GM10266 (cell line): ENCODE measurements around the gene RPL13.

Experiments used
- DNase-seq: peaks from one replicate; pipeline ENCODE4 v3.0.0; 2012; ENCODE audit errors: extremely low spot score
- TF ChIP-seq, protein P1 (sequence below): IDR thresholded peaks from 2 replicates; pipeline ENCODE4 v1.5.1; 2012; ENCODE audit warnings: mild to moderate bottlenecking, low read depth; ENCODE audit not compliant: control insufficient read depth, insufficient read depth; ENCODE audit errors: missing control alignments

RPL13 gene

DNA sequence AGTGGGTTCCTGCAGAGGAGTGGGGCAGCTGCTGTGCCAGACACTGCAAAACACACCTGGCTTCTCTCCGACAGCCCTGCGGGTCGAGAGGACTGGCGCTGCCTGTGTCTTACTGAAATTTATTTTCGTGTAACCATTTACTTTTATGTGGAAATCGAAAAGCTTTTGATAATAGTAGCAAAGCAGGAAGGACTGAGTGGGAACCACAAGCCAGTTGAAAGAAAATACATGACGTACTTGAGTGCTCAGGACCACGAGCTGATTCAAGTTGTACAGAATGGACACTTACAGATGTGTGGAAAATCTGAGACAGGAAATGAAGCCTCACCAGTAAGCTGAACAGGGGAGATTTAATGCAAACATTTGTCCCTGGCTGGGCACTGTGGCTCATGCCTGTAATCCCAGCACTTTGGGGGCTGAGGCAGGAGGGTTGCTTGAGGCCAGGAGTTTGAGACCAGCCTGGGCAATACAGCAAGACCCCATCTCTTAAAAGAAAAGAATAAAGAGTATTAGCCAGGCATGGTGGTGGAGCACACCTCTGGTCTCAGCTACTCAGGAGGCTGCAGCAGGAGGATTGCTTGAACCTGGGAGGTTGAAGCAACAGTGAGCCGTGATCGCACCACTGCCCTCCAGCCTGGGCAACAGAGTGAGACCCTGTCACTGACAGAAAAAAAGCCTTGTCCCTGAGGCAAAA lies 11.3 kb upstream of the RPL13 start:
- TF ChIP-seq, protein P1, sequence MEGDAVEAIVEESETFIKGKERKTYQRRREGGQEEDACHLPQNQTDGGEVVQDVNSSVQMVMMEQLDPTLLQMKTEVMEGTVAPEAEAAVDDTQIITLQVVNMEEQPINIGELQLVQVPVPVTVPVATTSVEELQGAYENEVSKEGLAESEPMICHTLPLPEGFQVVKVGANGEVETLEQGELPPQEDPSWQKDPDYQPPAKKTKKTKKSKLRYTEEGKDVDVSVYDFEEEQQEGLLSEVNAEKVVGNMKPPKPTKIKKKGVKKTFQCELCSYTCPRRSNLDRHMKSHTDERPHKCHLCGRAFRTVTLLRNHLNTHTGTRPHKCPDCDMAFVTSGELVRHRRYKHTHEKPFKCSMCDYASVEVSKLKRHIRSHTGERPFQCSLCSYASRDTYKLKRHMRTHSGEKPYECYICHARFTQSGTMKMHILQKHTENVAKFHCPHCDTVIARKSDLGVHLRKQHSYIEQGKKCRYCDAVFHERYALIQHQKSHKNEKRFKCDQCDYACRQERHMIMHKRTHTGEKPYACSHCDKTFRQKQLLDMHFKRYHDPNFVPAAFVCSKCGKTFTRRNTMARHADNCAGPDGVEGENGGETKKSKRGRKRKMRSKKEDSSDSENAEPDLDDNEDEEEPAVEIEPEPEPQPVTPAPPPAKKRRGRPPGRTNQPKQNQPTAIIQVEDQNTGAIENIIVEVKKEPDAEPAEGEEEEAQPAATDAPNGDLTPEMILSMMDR, result no peak
- DNase-seq, result no peak

DNA sequence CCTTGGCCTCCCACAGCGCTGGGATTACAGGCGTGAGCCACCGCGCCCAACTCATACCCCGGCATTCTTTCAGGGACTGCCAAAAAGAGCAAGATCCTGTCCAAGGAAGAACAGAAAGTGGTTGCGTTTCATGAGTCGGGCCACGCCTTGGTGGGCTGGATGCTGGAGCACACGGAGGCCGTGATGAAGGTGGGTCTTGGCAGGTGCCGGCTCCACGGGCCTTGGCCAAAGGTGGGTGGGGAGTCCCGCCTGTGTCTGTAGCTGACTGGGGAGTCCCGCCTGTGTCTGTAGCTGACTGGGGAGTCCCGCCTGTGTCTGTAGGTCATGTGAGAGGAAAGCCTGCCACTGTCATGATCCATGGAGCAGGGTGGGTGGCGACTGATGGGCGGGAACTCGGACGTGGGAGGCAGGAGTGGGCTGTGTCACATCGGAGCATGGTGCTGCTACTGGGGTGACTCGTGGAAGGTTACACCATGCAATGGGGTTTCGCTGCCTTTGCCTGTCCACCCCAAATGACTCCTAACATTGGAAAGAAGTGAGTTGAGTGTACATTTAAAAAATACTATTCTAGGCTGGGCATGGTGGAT lies 10.0 kb upstream of the RPL13 start:
- TF ChIP-seq, protein P1, result no peak
- no peak for DNase-seq

DNA sequence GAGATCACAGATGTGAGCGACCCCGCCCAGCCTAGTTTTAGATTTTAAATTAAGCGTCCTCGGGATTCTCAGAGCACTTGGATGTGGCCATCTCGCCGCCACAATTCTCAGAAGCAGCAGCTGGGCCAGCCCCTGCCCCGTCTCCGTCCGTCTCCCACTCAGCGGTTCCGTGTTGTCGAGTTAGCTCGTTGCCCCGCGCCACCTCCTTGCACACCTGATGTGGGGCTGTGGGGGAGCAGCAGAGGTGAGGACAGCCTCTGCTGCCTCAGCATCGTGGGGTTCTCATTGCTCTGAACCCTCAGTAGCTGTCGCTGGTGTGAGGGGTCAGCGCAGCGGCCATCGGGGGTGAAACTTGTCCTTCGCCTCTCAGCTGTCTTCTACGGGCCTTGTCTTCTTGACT lies 8.2 kb upstream of the RPL13 start:
- no peak for DNase-seq
- TF ChIP-seq, protein P1, result no peak

DNA sequence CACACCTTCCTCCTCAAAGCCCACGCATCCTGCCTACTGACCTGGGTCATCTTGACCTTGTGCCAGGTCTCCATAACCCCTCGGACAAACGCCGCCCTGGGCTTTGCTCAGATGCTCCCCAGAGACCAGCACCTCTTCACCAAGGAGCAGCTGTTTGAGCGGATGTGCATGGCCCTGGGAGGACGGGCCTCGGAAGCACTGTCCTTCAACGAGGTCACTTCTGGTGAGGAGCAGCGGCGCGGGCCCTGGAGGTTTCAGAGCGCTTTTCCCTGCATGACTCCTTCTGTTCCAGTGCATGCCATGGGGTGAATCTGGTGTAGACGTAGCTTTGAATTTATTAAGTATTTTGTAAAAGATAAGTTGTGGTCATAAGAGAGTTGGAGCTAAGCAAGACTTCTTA lies 7.6 kb upstream of the RPL13 start:
- DNase-seq, result no peak
- TF ChIP-seq, protein P1, result no peak

DNA sequence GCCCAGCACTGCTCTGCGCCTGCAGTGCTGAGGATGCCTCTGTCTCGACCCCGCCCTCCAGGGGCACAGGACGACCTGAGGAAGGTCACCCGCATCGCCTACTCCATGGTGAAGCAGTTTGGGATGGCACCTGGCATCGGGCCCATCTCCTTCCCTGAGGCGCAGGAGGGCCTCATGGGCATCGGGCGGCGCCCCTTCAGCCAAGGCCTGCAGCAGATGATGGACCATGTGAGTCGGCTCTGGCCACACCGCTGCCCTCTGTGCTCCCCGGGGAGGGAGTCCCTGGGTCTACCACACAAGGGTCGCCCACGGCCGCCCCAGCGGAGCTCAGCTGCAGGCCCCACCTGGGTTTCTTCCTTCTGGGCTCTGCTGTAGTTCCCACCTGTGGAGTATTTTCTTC lies 6.7 kb upstream of the RPL13 start:
- TF ChIP-seq, protein P1, result no peak
- DNase-seq, result no peak

DNA sequence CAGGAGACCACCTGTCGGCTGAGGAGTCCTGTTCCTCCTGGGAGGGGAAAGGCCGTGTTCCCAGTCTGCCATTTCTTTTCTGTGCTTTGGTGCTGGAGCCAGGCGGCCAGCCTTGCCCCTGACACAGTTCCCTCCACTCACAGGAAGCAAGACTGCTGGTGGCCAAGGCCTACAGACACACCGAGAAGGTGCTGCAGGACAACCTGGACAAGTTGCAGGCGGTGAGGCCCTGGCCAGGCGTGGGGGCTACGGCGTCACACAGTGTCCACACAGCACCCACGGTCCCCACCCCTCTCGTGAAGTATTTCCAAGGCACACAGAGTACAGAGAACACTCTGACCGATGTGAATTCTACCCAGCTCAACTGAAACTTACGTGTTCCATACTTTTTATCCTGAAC lies 6.1 kb upstream of the RPL13 start:
- TF ChIP-seq, protein P1, result no peak

DNA sequence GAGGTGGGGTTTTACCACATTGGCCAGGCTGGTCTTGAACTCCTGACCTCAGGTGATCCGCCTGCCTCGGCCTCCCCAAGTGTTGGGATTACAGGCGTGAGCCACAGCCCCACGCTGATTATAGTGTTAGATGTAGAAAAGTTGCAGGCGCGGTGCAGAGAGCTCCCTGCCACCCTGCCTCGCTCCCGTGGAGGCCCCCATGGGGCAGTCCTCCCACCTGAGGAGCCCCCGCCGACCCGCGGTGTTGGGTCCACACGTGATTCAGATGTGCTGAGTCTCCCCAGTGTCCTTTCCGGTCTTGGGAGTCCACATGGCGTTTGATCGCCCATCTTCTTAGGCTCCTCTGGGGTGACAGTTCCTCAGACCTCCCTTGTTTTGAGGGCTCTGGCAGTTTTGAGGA lies 5.2 kb upstream of the RPL13 start:
- TF ChIP-seq, protein P1, result no peak
- DNase-seq, result no peak

More for the DNA sequence above, 6.1 kb upstream of the RPL13 start:
- DNase-seq, result no peak
